Endometrial microvascular endothelial cells (primary cell): ENCODE data around the gene ACTA2. TPM values are rescaled to one million over a fixed set of nuclear protein-coding genes. Genes with fewer than 3 reads are reported as not detected.
"Not testable (repeated sequence)": the region's sequence is repeated elsewhere in the genome, so short reads cannot be mapped to it uniquely, and the experiment has no call there.

Experiments
- in situ Hi-C: cut with HindIII; loops from 2 replicates; pipeline ENCODE4 v1.10.0; 2017; ENCODE audit warnings: low sequenced_read_pairs, low pct_unique_long_range_greater_than_20kb; ENCODE audit errors: inconsistent ontology term
- total RNA-seq: library from RNA; depleted of rRNA; stranded (reverse); fragments of >200 nt; gene quantifications from one replicate; pipeline ENCODE4 v1.2.3, GENCODE V29; 2015; ENCODE audit errors: inconsistent ontology term

ACTA2 gene
- total RNA-seq, 1 donor from 2014 or later: 36.9 TPM

DNA sequence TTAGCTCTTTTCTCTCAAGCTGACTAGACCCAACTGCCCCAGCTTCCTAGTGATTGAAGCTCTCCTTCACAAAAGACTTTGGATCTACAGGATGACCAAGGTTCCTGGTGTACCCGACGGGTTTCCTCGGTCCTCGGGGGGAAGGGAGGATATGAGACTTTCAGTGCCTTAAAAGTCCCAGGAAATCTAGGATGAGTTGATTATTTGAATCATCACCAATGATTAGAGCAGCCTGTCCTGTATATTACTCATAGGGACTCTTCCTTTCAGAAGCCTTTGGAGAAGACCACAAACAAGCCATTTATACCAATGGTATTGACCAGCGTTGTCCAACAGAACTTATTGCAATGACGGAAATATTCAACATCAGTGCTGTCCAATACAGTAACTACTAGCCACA is 6.1 kb upstream of the ACTA2 start:
- in situ Hi-C loops: no loop called here

GRCh38 chr10:88957381-88957780 is 4.8 kb upstream of the ACTA2 start:
- in situ Hi-C loops: no loop called here

DNA sequence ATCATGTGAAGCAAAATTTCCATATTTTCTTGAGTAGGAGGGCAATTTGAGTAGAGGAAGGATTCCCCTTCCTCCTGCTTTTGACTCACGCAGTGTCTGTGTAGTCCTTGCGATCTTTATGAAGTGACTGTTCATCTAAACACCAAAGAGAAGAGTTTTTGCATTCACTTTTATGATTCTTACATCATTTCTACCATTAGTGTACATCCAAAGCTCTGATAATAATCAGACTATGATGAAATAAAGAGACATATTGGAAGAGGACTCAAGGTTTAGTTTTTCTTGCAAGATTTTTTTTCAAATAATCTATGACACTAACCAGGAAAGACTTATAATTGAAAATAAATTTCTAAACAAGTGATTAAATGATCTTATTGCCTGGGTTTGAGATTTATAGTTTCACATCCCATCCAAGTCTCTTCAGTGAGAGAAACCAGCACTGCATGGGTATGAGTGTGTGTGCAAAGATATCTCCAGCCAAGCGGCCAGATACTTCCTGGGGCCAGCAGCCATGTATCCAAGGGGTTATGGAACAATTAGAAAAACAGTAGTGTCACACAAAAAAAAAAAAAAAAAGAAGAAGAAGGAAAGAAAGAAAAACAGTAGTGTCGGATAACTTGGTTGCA is 2.0 kb upstream of the ACTA2 start:
- in situ Hi-C loops: no loop called here

GRCh38 chr10:88953662-88954061 is 1.1 kb upstream of the ACTA2 start:
- in situ Hi-C loops: no loop called here

GRCh38 chr10:88949912-88950837 is 2.4 kb downstream of the ACTA2 start:
- in situ Hi-C loops: no loop called here

- in situ Hi-C loops: no loop called here
These were observed 3.5 kb downstream of the ACTA2 start for GRCh38 chr10:88949051-88949450.

DNA sequence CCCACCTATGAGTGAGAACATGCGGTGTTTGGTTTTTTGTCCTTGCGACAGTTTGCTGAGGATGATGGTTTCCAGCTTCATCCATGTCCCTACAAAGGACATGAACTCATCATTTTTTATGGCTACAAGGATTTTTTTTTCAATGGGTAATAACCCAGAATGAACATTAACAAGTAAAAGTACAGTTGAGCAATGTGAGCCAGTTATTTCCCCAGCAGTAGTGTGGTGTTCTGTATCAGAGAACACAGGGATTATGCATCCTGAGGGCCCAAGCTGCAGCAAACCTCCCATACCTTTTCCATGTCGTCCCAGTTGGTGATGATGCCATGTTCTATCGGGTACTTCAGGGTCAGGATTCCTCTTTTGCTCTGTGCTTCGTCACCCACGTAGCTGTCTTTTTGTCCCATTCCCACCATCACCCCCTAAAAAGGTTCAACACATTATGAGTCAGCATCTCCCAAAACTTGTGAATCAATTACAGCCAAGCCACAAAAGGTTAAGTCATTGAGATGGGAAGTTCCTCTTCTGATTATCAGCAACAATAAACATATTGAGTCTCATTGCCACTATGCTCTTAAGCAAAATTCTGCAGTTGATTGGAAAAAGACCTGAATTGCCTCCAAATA is 5.5 kb downstream of the ACTA2 start:
- in situ Hi-C loops: no loop called here

DNA sequence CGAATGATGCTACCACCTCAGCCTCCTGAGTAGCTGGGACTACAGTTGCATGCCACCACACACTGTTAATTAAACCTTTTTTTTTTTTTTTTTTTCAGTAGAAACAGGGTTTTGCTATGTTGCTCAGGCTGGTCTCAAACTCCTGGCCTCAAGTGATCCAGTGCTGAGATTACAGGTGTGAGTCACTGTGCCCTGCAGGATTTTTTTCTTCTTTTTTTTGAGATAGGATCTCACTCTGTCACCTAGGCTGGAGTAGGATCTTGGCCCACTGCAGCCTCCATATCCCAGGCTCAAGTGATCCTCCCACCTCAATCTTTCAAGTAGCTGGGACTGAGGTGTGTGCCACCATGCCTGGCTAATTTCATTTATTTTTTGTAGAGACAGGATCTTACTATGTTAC is 6.4 kb downstream of the ACTA2 start:
- in situ Hi-C loops: no loop called here

GRCh38 chr10:88944813-88945212 is 7.8 kb downstream of the ACTA2 start:
- in situ Hi-C loops: no loop called here

DNA sequence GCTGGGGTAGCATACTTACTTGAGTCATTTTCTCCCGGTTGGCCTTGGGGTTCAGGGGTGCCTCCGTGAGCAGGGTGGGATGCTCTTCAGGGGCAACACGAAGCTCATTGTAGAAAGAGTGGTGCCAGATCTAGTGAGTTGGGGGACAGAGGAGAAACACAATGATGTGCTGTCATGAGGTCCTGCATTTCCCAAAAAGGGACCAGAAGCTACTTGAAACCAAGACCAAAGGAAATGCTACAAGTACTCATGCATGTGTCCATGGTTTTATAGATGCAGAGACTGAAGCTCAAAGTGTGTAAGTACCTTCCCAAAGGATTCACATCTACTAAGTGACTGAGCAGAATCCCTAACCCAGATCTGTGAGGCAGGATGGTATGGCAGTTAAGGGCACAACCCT is 8.8 kb downstream of the ACTA2 start:
- in situ Hi-C loops: no loop called here

- in situ Hi-C loops: no loop called here
These were observed 11.5 kb downstream of the ACTA2 start for GRCh38 chr10:88941026-88941425.

DNA sequence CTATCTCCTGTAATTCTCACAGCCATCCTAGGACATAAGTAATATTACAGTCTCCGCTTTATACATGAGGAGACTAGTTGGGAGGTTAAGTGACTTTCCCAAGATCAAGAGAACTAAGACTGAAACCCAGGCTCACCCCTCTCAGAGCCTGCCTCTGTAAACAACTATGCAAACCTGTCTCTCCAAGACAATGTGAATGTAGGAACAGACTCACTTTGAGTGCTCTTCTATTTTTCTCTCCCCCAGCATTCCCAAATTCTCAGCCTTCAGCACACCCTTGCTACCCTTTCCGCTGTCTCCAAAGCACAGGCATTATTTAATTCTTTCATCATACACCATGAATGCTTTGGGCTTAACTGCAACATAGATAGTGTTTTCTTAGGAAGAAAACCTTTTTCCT is 13.6 kb downstream of the ACTA2 start:
- in situ Hi-C loops: no loop called here

GRCh38 chr10:88938039-88938438 is 14.5 kb downstream of the ACTA2 start:
- in situ Hi-C loops: no loop called here

DNA sequence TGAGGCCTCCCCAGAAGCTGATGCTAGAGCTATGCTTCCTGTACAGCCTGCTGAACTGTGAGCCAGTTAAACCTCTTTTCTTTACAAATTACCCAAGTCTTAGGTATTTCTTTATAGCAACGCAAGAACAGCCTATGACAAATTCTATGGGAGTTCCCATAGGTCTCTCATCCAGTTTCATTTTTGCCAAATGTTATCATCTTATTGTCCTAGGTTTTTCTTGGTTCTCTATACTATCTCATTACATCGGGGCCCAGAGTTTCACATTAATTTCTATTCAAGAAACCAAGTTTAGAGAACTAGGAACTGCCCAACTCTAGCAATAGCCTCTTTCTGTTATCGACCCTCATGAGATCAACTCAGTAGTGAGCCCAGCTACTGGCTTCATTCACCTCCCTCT is 15.9 kb downstream of the ACTA2 start:
- in situ Hi-C loops: no loop called here

- in situ Hi-C loops: no loop called here
These were observed 17.5 kb downstream of the ACTA2 start for GRCh38 chr10:88934900-88935672.

DNA sequence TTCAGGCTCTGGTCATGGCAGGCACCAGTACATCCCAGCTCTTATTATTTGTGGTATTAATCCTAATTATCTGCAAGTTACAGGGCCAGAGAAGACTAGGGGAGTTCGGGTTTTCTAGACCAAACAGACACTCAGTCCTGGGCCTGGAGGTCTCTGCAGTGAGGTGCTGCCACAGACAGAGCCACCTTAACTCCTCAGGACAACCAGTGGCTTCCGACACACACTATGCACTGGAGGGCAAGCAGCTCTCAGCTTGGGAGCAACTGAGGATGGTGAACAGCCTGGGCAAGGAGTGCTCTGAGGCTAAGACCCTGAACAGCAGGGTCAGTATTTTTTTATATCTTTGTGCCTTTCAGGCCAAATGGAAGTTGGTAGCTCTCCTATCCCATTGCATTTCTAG is 19.0 kb downstream of the ACTA2 start:
- in situ Hi-C loops: no loop called here

DNA sequence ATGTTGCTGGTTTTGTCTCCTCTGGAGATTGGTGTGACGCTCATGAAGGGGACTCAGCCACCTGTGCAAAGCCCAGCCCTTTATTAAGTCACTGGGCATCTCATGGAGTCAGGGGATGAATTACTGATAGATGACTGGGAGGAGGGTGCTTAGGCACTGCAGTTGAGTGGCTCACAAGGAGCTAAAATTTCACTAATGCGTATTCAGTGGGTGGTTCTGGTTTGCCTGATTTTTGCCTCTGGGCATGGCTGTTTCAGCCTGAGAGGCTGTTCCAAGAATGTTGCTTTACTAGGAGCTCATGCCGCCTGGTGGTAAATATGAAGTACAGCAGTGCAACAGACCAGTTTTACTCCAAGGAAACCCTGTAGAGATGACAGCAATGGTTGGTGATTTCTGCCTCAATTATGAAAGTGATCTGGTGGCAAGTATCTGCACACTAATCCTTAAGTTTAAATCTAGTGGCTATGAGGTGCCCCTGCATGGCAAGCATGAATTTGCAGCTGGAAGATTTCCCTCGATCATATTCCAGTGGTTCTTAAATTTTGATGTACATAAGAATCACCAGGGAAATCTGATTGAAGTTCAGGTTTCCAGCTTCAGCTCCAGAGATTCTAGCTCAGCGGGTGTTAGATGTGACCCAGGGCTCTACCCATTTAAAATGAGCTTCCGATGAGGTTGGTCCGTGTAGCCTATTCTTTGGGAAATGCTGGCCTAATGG is 19.9 kb downstream of the ACTA2 start:
- in situ Hi-C loops: no loop called here

DNA sequence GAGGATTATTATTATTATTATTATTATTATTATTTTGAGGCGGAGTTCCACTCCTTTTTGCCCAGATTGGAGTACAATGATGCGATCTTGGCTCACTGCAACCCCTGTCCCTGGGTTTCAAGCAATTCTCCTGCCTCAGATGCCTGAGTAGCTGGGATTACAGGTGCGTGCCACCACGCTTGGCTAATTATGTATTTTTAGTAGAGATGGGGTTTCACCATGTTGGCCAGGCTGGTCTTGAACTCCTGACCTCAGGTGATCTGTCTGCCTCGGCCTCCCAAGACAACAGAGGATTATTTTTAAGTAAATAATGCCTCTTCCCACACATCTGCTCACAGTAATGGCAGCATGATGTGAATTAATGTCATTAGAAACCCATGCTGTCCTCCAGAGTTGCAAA is 20.5 kb downstream of the ACTA2 start:
- in situ Hi-C loops: not testable (repeated sequence)

DNA sequence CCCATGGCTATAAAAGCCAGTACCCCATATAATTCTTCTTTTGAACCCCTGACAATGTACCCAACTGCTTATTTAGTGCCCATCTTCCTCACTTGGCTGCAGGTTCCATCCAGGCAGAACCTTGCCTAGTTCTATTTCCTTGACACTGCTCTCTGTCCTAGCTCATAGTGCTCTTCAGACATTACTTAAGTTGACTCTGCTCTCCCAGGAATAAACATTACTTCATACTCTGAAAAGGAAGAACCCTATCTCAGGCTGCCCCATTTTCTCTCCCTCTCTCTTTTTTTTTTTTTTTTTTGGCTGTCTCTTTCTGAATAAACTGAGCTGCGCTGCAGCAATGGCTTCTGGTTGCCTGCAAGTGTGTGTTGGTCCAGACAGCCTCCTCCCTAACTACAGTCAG is 21.0 kb downstream of the ACTA2 start:
- in situ Hi-C loops: no loop called here
